ENCODE data around the gene ARHGAP26. TPM values are rescaled to one million over a fixed set of nuclear protein-coding genes. Genes with fewer than 3 reads are reported as not detected.

ARHGAP26 gene, protein sequence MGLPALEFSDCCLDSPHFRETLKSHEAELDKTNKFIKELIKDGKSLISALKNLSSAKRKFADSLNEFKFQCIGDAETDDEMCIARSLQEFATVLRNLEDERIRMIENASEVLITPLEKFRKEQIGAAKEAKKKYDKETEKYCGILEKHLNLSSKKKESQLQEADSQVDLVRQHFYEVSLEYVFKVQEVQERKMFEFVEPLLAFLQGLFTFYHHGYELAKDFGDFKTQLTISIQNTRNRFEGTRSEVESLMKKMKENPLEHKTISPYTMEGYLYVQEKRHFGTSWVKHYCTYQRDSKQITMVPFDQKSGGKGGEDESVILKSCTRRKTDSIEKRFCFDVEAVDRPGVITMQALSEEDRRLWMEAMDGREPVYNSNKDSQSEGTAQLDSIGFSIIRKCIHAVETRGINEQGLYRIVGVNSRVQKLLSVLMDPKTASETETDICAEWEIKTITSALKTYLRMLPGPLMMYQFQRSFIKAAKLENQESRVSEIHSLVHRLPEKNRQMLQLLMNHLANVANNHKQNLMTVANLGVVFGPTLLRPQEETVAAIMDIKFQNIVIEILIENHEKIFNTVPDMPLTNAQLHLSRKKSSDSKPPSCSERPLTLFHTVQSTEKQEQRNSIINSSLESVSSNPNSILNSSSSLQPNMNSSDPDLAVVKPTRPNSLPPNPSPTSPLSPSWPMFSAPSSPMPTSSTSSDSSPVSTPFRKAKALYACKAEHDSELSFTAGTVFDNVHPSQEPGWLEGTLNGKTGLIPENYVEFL
- total RNA-seq: 10 to 100 TPM; 12.8 to 15.4 TPM

DNA sequence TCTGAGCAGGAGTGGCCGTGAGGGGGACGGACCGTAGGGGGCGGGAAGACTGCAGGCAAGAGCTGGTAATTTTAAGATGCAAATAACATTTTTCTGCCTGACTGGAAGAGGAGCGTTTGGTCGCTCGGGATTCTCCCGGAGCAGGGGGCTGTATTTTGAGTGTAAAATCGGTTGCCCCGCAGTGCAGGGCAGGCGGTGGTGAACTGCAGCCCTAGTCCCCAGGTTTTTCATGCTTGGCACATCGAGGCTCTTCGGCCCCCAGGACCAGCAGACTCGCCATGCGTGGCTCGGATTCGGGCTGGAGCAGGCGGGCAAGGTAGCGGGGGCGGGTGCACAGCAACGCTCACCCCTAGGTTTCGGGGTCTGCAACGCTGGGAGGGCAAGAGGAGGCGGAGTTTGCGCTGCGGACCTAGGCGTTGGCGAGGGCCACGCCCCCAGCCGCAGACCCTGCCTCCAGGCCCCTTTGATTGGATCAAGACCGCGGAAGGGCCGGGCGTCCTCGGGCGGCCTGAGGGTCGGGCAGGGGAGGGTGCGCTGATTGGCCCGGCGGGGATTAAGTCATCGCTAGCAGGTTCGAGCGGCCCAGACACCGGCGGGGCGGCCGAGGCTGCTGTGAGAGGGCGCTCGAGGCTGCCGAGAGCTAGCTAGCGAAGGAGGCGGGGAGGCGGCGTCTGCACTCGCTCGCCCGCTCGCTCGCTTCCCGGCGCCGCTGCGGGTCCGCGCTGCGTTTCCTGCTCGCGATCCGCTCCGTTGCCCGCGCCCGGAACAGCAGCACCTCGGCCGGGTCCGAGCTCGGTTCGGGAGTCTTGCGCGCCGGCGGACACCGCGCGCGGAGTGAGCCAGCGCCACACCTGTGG, at the start of gene ARHGAP26:
TSS of gene ARHGAP26 (plus strand) at position 585 of the 857 bp plus-strand sequence. CDS start 385 bp downstream, outside the sequence.
- ATAC-seq: peak; percentile 91
- no peaks in the 10 kb centered on the region for H3K36me3 Mint-ChIP-seq (ENCODE audit: low read depth)
- intact Hi-C loops (cut with DNase I, micrococcal nuclease): loop anchor here (1.0 to 5.0 kb wide), 10 partner anchors 13 to 1401 kb away; partner anchors contain the start of genes KCTD16 (in 1 of the 2) and YIPF5 (in 1 of the 2)

DNA sequence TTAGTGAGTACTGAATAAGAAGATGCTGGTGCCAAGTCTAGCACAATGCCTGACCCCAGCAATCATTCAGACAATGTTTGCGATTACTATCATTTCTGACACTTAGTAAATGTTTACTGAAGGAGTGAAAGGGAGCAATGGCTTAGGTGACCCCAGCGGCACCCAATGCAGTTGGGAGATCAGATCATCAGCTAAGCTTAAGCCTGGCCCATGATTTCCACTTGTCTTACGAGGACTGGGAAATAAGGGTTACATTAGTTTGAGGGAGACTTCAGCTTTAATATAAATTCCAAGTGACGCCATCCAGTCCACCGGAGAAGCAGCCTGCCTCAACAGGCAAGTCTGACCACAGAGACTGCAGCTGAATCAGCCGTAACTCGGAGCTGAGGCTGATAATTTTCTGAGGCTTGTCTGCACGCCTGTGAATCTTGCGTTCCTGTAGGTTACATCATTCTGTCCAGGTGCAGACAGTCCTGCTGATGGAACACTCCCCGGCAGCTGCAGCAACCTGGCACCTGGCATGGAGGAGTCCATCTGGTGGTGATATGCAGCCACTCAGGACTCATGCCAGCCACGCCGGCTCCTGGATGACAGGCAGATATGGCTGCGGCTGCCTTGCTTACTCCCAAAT, 49.4 kb upstream of the ARHGAP26 start:
- no peak overlapping the region for H3K4me3 Mint-ChIP-seq
- H3K27me3 Mint-ChIP-seq: no peaks in the 10 kb centered on the region
- DNase-seq (no peak), ATAC-seq (no peak)
- H3K9me3 Mint-ChIP-seq (ENCODE audit: low read depth): no peaks in the 10 kb centered on the region
- CTCF ChIA-PET: interaction anchor here (1.0 to 11.8 kb wide), 7 partner anchors 7 to 498 kb away, joined by 3 to 149 read pairs (median 5); no protein-coding TSS in a partner anchor
- intact Hi-C loops (cut with DNase I, micrococcal nuclease): no loop called here
- no peak overlapping the region for H3K27ac Mint-ChIP-seq
- H3K4me1 Mint-ChIP-seq: peaks cover 5% of the 10 kb centered on the region
- POLR2A ChIA-PET: no interaction called here
- no peaks in the 10 kb centered on the region for H3K36me3 Mint-ChIP-seq (ENCODE audit: low read depth)

More for the DNA sequence above, at the start of gene ARHGAP26:
- Mint-ChIP-seq H3K27me3 (no peaks in the 10 kb centered on the region), H3K4me3 (peak within 1 kb of the TSS; percentile 84), H3K9me3 (ENCODE audit: low read depth) (no peaks in the 10 kb centered on the region), H3K27ac (peak within 1 kb of the TSS; percentile 88), H3K4me1 (peaks cover 40% of the 10 kb centered on the region)
- DNase-seq: peak; percentile 96
- POLR2A ChIA-PET: interaction anchor here (0.5 to 2.1 kb wide), 6 partner anchors 12 to 440 kb away, joined by 3 to 16 read pairs (median 3); no protein-coding TSS in a partner anchor
- CTCF ChIA-PET: interaction anchor here (0.6 to 8.2 kb wide), 17 partner anchors 10 to 129 kb away, joined by 3 to 75 read pairs (median 6); no protein-coding TSS in a partner anchor

DNA sequence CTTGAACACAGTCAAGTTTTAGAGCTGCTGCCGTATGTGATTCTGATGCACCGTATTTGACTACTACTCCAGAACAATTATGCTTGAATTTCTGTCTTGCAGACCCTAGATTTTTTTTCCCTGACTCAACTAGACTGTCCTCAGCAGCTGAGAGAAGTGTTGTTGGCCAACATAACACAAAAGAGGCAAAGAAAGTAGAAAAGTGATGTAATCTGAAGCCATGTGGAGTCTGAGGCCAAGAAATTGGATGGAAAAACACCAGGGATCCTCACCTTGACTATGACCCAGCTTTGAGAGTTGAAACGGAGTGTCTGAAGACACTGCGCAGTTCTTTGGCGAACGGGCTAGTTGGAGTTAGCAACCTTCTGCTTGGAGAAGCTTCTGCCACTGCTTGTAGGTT, 48.0 kb upstream of the ARHGAP26 start:
- no peaks in the 10 kb centered on the region for H3K27me3 Mint-ChIP-seq
- CTCF ChIA-PET: interaction anchor here (0.8 to 11.8 kb wide), 7 partner anchors 8 to 419 kb away, joined by 3 to 149 read pairs (median 6); no protein-coding TSS in a partner anchor
- H3K4me1 Mint-ChIP-seq: peaks cover 12% of the 10 kb centered on the region
- DNase-seq (no peak), ATAC-seq (no peak)
- H3K9me3 Mint-ChIP-seq (ENCODE audit: low read depth): no peaks in the 10 kb centered on the region
- no peak overlapping the region for H3K27ac Mint-ChIP-seq
- intact Hi-C loops (cut with DNase I, micrococcal nuclease): no loop called here
- POLR2A ChIA-PET: interaction anchor here (0.7 kb wide), 1 partner anchor 22 kb away, joined by 3 read pairs; no protein-coding TSS in a partner anchor
- no peak overlapping the region for H3K4me3 Mint-ChIP-seq
- H3K36me3 Mint-ChIP-seq (ENCODE audit: low read depth): no peaks in the 10 kb centered on the region

DNA sequence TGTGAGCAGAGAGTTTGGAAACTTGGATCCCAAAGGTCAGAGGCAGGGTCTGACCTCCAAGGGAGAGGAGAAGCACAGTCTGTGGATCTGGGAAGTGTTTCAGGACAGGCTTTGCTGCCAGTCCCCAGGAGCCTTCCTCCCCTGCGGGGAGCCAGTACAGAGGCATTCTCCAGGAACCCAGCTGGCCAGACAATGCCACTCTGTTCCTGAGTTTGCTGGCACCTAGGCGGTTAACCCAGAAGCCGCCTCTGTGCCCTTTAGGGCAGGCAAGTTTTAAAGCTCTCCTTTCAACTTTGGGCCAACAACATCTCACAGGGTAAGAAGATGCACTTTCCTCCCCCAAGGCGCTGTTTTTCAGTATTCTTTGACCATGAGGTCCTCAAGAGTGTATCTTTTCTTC, 47.3 kb upstream of the ARHGAP26 start:
- no peak for ATAC-seq
- POLR2A ChIA-PET: interaction anchor here (0.7 kb wide), 1 partner anchor 23 kb away, joined by 3 read pairs; no protein-coding TSS in a partner anchor
- Mint-ChIP-seq H3K36me3 (ENCODE audit: low read depth) (no peaks in the 10 kb centered on the region), H3K4me1 (peaks cover 10% of the 10 kb centered on the region), H3K27me3 (no peaks in the 10 kb centered on the region), H3K9me3 (ENCODE audit: low read depth) (no peaks in the 10 kb centered on the region), H3K27ac (no peak overlapping the region), H3K4me3 (no peak overlapping the region)
- CTCF ChIA-PET: interaction anchor here (0.6 to 11.8 kb wide), 11 partner anchors 9 to 166 kb away, joined by 3 to 149 read pairs (median 6); no protein-coding TSS in a partner anchor
- intact Hi-C loops (cut with DNase I, micrococcal nuclease): no loop called here
- DNase-seq: no peak

DNA sequence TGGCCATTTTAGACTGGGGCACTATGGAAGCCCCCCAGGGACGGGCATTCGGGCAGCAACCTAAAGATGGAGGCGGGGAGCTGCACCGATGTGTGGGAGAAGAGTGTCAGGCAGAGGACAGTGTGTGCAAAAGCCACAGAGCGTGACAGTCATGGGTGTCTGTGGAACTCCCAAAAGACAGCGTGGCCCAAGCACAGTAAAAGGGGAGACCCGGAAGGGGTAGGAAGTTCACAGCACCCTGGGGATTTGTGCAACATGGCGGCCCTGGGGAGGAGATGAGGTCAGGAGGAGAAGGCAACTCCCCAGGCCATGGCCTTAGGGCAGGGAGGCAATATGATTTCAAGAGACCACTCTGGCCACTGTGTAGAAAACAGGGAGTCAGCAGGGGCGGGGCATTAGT, 45.4 kb upstream of the ARHGAP26 start:
- no peak for ATAC-seq
- Mint-ChIP-seq H3K4me3 (no peak overlapping the region), H3K36me3 (ENCODE audit: low read depth) (no peaks in the 10 kb centered on the region), H3K9me3 (ENCODE audit: low read depth) (no peaks in the 10 kb centered on the region), H3K4me1 (peaks cover 10% of the 10 kb centered on the region), H3K27me3 (no peaks in the 10 kb centered on the region), H3K27ac (no peak overlapping the region)
- intact Hi-C loops (cut with DNase I, micrococcal nuclease): no loop called here
- CTCF ChIA-PET: interaction anchor here (0.6 to 4.3 kb wide), 4 partner anchors 11 to 164 kb away, joined by 3 to 46 read pairs (median 14); no protein-coding TSS in a partner anchor
- POLR2A ChIA-PET: no interaction called here
- no peak for DNase-seq

DNA sequence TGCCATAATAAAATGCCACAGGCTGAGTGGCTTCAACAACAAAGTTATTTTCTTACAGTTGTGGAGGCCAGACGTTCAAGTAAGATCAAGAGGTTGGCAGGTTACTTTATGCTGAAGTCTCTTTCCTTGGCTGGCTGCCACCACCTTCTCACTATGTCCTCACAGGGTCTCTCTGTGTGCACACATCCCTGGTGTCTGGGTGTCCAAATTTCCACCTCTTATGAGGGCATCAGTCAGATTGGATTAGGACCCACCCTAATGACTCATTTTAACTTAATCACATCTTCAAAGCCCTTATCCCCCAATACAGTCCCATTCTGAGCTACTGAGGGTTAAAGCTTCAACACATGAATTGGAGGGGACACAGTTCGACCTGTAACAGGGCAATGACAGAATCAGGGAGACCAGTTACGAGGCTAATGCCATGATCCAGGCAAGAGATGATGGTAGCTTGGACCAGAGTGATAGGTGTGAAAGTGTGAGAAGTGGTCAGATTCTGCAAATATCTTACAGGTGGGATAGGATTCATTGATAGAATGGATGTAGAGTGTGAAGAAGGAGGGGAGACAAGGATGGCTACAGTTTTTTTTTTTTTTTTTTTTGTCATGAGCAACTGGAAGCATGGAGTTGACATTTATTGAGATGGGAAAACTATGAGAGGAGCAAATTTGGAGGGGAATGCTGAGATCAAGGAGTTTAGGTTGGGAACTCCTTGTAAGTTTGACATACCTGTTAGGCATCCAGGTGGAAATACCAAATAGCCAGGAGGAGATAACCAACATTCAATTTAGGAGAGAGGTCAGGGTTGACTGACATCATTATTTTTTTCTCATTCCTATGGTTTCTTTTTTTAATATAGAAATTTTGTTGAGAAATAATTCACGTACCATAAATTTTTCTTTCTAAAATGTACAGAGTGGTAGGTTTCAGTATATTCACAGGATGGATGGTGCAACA, 44.7 kb upstream of the ARHGAP26 start:
- no peaks in the 10 kb centered on the region for H3K36me3 Mint-ChIP-seq (ENCODE audit: low read depth)
- no peak overlapping the region for H3K4me3 Mint-ChIP-seq
- DNase-seq (no peak), ATAC-seq (no peak)
- ChIA-PET POLR2A (no interaction called here), CTCF (interaction anchor here (0.6 to 4.3 kb wide), 4 partner anchors 12 to 163 kb away, joined by 3 to 46 read pairs (median 10); no protein-coding TSS in a partner anchor)
- intact Hi-C loops (cut with DNase I, micrococcal nuclease): no loop called here
- no peaks in the 10 kb centered on the region for H3K9me3 Mint-ChIP-seq (ENCODE audit: low read depth)
- H3K27ac Mint-ChIP-seq: peak overlapping the region; percentile 34
- peaks cover 10% of the 10 kb centered on the region for H3K4me1 Mint-ChIP-seq
- no peaks in the 10 kb centered on the region for H3K27me3 Mint-ChIP-seq

DNA sequence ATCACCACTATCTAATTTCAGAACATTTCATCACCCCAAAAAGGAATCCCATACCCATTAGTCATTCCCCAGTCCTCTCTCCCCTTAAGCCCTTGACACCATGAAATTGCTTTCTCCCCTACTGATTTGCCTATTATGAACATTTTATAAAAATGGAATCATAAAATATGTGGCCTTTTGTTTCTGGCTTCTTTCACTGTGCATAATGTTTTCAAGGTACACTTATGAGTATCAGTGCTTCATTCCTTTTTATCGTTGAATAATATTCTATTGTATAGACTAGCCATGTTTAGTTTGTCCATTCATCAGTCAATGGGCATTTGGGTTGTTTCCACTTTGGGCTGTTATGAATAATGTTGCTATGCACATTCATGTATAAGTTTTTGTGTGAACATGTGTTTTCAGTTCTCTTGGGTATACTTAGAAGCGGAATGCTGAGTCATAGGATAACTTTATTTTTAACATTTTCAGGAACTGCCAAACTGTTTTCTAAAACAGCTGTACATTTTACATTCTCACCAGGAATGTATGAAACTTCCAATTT, 43.9 kb upstream of the ARHGAP26 start:
- no peaks in the 10 kb centered on the region for H3K9me3 Mint-ChIP-seq (ENCODE audit: low read depth)
- ATAC-seq (peak; percentile 65), DNase-seq (no peak)
- H3K4me1 Mint-ChIP-seq: peaks cover 10% of the 10 kb centered on the region
- ChIA-PET CTCF (interaction anchor here (1.8 kb wide), 1 partner anchor 13 kb away, joined by 8 read pairs; no protein-coding TSS in a partner anchor), POLR2A (no interaction called here)
- H3K4me3 Mint-ChIP-seq: no peak overlapping the region
- intact Hi-C loops (cut with DNase I, micrococcal nuclease): no loop called here
- no peak overlapping the region for H3K27ac Mint-ChIP-seq
- no peaks in the 10 kb centered on the region for H3K36me3 Mint-ChIP-seq (ENCODE audit: low read depth)
- no peaks in the 10 kb centered on the region for H3K27me3 Mint-ChIP-seq

DNA sequence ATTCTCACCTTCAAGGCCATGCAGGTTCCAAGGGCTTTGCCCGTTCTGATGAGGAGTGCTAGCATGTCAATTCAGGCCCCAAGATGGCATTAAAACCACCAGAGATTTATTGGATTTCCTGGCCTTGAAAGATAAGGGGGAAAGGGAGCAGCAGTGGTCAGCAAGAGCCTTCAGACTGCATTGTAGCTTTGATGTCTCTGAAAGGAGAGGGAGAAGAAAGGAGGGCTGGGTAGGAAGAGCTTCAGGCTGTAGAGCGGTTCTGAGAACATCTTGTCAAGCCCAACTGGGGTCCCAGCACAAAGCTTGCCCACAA, 42.5 kb upstream of the ARHGAP26 start:
- Mint-ChIP-seq H3K9me3 (ENCODE audit: low read depth) (no peaks in the 10 kb centered on the region), H3K4me3 (no peak overlapping the region), H3K36me3 (ENCODE audit: low read depth) (no peaks in the 10 kb centered on the region), H3K27me3 (no peaks in the 10 kb centered on the region), H3K27ac (no peak overlapping the region), H3K4me1 (peaks cover 10% of the 10 kb centered on the region)
- intact Hi-C loops (cut with DNase I, micrococcal nuclease): no loop called here
- no peak for DNase-seq
- POLR2A ChIA-PET: no interaction called here
- no peak for ATAC-seq
- CTCF ChIA-PET: interaction anchor here (1.0 to 2.0 kb wide), 4 partner anchors 15 to 202 kb away, joined by 3 to 8 read pairs (median 6); no protein-coding TSS in a partner anchor

DNA sequence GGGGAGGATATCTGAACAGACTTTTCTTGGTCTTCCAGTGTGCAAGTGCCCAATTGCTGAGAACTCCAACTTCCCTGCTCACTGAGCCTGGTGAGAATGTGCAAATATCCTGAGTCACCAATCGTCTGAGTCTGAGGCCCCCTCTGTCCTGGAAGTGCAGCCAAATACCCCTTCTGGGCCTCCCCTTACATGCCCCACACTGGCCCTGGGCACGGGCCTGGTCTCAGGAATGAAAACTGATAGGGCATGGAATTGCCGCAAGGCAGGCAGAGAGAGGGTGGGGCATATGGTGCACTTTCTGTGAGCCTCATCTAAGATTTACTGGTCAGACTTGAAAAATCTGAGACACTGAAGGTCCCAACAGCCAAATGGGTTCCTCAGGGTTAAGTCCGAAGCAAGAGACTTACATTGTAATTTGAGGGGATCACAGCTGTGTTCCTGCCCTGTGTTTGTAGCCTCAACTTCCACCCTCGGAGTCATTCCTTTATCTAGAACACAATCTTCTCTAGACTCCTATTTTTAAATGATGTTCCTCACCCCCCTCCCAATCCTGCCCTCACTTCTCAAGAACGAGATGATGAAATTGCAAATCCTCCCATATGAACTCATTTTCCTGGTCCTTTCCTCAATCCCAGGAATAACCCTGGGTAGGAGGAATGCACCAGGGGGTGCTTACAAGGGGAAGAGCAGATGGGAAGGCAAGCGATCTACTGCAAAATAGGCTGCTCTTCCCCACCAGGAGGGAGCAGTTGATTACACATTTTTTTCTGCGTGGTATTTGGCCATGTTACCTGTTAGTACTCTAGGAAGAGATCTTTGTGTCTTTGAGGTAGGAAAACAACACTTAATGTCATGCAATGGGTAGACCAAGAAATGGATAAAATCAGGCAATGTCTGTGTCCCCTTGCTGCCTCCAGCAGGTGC, 34.6 kb upstream of the ARHGAP26 start:
- Mint-ChIP-seq H3K27me3 (no peaks in the 10 kb centered on the region), H3K27ac (no peak overlapping the region), H3K4me3 (no peak overlapping the region), H3K4me1 (peaks cover 8% of the 10 kb centered on the region), H3K9me3 (ENCODE audit: low read depth) (no peaks in the 10 kb centered on the region), H3K36me3 (ENCODE audit: low read depth) (no peaks in the 10 kb centered on the region)
- POLR2A ChIA-PET: interaction anchor here (0.6 kb wide), 1 partner anchor 12 kb away, joined by 3 read pairs; no protein-coding TSS in a partner anchor
- CTCF ChIA-PET: interaction anchor here (1.1 to 2.3 kb wide), 4 partner anchors 13 to 153 kb away, joined by 3 to 7 read pairs (median 6); no protein-coding TSS in a partner anchor
- intact Hi-C loops (cut with DNase I, micrococcal nuclease): no loop called here
- DNase-seq (no peak), ATAC-seq (no peak)
